HG03196 (cell line): ENCODE measurements around the gene ZNF775.

Experiments
- ATAC-seq: cut with Tn5 transposase; IDR thresholded peaks from one replicate; pipeline ENCODE4 v1.9.1; 2021; ENCODE audit not compliant: unreplicated experiment

ZNF775 gene

DNA sequence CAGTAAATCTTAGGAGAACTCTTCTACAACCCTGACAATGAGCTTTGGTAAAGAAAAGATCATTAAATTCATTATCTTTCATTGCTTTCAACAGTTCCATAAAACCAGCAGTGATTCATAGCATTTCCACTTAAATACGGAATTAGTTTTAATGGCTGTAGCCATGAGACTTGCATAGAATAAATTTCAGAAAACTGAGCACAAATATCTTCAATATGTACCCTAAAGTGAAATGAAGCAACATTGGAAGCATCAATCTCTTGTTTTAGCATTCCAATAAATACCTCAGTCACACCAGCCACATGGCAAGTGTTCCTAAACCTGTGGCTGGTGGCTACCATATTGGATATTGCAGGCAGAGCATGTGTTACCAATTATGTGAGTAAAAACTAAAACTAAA, 34.1 kb upstream of the ZNF775 start:
- ATAC-seq, result no peak

DNA sequence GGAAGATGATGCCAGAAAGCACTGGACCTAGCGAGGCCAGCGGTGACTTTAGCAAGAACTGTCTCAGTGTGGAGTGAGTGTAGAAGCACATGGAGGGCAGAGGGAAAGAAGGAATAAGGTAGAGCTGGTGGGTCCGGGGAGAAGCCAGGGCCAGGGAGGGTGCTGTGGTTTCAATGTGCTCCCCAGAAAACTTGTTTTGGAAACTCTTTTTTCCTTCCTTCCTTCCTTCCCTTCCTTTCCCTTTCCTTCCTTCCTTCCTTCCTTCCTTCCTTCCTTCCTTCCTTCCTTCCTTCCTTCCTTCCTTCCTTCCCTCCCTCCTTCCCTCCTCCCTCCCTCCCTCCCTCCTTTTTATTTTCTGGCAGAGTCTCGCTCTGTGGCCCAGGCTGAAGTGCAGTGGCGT, 32.2 kb upstream of the ZNF775 start:
- ATAC-seq, result no peak

DNA sequence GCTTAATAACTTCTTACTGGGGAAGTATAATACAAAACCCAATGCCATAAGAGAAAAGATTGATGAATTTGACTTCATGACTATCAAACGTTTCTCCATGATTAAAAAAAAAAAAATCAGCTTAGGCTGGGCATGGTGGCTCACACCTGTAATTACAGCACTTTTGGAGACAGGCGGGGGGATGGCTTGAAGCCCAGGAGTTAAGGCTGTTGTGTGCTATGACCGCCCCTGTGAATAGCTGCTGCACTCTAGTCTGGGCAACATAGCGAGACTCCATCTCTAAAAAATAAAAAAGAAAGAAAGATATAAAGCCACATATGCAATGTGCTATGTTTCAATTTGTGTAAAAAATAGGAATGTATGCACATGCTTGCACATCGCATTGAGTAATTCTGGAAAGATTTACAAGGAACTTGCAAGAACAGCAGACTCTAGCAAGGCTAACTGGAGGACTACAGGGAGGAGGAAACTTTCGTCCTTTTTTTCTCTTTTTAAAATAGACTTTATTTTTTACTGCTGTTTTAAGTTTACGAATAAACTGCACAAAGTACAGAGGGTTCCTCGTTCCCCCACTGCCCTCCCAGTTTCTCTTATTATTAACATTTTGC, 27.4 kb upstream of the ZNF775 start:
- ATAC-seq, result no peak

DNA sequence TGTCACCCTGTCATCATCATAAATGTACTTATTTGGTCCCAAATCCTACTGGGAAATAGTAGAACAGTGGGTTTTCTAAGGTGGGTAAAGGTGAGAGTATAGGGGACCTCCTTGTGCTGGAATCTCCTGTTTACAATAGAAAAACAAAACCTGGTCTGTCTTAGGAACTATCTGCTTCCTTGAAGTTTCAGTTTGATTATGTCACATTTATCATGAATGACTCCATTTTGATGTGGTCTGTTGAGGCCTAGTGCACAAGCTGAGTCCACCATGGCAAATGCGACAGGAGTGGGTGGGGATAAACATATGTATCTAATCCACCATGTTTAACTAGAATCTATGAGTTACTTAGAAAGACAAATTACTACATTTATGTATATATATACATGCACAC, 23.5 kb upstream of the ZNF775 start:
- no peak for ATAC-seq

DNA sequence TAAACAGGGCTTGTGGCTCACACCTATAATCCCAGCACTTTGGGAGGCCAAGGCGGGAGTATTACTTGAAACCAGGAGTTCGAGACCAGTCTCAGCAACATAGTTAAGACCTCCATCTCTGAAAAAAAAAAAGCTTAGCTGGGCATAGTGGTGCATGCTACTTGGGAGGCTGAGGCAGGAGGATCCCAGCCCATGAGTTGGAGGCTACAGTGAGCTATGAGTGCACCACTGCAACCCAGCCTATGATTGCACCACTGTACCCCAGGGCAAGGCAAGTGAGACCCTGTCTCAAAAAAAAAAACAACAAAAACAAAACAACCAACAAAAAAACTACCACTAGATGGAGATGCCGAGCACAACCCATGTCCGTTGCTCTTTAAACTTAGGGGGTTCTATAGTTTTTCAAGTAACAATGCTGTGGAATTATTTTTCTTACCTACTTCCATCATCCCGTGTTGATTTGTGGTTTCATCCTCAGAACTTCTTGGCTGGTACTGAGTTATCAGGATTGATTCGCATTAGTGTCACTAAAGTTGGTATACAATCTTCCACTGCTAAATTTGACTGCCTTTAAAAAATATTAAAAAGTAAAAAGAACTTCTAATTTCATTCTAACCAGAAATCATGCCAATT, 22.7 kb upstream of the ZNF775 start:
- no peak for ATAC-seq

DNA sequence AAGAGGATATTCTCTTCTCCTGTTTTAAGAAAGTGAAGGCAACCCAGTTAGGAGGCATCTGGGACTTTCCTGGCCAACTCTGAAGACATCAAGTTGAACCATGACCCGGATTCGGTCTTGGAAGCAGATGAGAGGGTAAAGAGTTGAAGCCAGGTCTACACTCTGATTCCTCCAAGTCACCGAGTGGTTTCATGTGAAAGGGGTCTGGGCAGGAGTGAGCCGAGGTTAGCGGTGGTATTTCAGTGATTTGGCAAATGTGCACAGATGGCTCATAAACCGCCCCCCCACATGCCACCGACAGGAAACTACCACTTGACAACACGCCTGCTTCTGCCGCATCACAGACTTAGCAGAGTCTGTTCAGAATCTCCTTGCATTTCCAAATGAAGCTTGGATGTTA, 21.9 kb upstream of the ZNF775 start:
- ATAC-seq, result peak; percentile 42

DNA sequence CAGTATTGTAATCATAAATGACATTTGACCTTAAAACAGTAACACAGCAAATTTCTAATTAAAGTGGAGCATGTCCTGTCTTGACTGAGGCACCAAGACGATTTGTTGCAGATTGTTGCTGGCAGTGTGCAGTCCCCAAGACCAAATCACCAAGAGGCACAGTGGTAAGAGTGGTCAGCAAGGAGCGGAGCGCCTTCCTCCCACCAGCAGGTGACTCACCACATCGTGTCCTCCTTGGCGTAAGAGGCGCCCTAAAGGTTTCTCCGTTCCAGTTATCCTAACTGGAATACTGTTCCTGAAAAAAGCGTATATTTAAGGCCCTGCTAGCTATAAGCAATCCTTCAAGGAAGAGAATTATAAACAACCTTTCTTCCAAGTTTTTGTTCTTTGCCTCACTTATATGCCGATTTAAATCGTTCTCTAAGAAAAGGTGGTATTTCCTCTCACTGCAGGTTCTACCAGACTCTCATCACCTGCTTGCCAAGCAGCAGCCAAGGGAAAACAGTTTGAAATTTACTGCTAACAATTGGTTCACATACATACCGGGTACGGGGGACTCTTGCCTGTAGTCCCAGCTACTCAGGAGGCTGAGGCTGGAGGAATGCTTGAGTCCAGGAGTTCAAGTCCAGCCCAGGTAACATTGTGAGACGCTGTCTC, 21.2 kb upstream of the ZNF775 start:
- ATAC-seq, result peak; percentile 19

DNA sequence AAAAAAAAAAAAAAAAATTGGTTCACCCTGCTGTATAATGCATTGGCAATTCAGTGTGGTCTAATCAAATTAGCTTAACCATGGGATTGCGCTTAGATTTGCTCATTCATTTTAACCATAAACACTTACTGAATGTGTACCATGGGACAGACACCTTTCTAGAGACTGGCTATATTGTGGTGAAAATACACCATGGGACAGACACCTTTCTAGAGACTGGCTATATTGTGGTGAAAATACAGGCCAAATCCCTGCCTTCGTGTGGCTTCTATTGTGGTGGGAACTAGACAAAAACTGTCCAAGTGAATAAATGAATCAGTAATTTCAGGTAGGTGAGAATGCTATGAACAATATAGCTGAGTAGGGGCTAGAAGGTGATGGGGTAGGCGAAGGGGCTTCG, 20.7 kb upstream of the ZNF775 start:
- ATAC-seq, result no peak

DNA sequence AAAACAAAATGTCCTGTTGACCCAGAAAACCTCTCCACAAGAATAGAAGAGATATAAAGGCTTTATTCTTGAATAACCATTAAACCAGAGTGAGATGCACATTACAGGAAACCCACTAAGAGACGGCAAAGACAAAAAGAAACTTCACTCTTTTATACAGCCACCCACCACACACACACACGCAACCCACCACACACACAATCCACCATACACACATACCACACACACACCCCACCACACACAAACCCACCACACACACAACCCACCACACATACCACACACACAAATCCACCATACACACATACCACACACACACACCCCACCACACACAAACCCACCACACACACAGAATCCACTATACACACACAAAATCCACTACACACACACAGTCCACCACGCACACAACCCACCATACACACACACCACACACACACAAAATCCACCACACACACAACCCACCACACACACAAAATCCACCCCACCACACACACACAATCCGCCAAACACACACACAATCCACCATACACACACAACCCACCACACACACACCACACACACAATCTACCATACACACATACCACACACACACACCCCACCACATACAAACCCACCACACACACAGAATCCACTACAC, 20.0 kb upstream of the ZNF775 start:
- ATAC-seq, result no peak

DNA sequence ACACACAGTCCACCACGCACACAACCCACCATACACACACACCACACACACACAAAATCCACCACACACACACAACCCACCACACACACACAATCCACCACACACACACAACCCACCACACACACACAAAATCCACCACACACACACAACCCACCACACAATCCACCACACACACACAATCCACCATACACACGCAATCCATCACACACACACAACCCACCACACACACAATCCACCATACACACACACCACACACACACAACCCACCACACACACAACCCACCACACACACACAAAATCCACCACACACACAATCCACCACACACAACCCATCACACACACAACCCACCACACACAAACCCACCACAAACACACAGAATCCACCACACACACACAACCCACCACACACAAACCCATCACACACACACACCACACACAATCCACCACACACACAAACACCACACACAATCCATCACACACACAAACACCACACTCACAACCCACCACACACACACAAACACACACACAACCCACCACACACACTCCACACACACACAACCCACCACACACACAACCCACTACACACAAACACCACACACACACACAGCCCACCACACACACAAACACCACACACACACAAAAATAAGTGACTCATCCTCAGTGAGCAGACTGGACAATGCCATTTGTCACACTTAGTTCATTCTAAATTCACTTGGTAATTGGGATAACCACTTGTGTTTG, 19.3 kb upstream of the ZNF775 start:
- ATAC-seq, result no peak

DNA sequence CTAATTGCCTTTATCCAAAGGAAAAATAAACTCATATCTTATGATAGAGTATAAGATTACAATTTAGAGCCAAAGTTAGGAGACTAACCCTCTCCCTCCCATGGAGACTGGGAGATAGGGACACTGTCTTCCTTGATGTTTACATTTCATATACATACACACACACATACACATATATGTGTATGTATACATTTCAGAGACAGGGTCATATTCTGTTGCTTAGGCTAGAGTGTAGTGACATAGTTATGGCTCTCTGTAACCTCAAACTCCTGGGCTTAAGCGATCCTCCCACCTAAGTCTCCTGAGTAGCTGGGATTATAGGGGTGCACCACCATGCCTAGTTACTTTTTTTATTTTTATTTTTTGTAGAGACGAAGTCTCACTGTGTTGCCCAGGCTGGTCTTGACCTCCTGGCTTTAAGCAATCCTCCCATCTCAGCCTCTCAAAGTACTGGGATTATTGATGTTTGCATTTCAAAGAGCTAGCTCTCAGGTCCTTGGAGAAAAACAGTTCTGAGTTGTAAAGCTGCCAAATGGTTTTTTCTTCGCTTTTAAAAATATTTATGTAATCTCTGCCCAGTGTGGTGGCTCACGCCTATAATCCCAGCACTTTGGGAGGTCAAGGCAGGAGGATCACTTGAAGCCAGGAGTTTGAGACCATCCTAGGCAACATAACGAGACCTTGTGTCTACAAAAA, 18.6 kb upstream of the ZNF775 start:
- no peak for ATAC-seq

DNA sequence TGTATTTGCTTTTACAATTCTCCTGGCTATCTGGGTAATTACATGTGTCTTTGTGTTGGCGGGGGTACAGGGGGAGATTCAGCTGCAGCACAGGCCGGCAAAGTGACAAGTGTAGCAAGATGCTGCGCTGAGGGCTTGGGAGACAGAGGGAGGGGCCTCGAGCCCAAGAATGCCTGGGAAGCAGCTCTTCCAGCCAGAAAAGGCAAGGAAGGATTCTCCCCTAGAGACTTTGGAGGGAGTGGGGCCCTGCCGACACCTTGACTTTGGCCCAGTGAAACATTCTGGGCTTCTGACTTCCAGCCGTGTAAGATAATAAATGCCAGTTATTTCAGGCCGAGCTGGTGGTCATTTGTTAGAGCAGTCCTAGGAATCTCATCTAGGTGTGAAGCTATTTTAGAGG, 17.7 kb upstream of the ZNF775 start:
- ATAC-seq, result no peak

DNA sequence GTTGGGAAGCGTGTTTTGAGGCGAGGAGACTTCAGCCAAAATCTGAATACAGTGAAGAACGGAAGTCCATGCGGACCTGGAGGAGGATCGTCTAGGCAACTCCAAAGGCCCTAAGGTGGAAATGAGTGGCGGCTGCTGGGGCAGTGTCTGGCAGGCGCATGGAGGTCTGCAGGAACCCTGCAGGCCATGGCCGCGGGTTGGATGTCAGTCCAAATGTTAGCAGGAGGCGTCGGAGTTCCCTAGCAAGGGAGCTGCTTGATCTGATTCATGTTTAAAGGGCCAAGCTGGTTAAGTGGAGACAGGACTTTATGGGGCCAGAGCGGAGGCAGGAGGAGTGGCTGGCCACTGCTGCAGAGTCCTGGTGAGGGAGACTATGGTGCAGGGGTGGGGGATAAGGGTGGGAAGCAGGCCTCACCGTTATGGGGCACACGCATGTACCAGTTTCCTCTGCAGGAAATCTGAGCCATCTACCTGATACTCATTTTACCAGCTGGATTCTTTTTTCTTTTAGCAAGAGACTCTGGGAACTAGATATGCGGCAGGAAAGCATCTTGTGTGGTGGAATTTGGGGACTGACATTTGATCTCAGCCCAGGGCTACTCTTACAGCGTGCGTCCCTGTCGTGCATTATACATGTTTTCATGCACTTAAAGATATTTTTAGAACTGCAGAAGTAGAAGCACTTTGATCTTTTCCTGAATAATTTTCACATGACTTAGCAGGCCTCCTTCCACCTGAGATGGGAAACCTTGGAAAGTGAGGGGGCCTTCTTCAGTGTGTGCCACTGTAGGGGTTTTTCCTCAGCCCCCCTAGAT, 17.1 kb upstream of the ZNF775 start:
- no peak for ATAC-seq

DNA sequence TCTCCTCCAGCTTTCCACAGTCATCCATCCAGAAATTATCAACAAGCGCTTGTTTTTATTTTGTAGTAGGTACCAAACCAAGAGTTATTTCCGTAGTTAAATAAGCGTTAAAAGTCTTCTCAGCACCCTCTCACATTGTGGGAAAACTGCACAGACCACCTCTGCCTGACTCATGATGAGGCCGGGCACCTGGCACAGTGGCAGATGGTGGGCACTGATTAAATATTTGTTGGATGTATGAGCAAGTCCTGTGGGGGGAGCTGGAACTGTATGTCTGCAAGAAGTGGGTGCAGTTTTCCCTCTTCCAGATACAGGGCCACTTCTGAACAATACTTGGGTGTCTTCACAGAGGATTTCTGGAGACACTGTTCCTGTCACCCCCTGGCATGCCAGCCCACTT, 15.8 kb upstream of the ZNF775 start:
- ATAC-seq, result no peak

DNA sequence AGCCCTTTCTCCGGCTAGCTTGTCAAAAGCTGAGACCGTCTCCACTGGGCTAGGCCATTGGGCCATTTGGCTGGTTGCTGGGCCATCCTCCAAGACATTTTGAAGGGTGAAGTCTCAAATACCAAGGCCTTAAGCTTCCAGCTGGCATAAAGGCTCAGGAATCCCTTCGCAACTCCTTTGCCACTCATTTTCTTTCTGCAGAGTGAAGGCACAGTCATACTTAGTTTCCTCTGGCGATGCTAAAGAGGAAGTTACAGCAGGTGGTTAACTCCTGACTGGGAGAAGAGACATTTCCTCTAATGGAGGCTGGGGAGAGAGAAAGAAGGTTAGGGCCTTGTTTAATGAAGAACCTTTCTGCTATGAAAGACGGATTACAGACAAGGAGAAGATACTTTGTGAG, 15.3 kb upstream of the ZNF775 start:
- ATAC-seq, result no peak

DNA sequence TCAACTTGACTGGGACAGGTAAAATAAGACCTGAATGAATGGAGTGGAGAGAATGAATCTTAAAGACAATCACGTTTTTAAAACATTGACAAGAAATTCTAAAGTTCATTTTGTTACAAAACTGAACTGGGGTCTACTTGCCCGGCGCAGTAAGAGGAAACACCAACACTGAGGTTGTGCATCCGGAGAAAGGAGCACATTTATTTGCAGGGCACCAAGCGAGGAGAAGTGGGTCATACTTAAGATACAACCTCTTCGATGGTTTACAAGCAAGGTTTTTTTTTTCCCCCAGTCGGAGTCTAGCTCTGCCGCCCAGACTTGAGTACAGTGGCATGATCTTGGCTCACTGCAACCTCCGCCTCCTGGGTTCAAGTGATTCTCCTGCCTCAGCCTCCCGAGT, 13.9 kb upstream of the ZNF775 start:
- ATAC-seq, result no peak

DNA sequence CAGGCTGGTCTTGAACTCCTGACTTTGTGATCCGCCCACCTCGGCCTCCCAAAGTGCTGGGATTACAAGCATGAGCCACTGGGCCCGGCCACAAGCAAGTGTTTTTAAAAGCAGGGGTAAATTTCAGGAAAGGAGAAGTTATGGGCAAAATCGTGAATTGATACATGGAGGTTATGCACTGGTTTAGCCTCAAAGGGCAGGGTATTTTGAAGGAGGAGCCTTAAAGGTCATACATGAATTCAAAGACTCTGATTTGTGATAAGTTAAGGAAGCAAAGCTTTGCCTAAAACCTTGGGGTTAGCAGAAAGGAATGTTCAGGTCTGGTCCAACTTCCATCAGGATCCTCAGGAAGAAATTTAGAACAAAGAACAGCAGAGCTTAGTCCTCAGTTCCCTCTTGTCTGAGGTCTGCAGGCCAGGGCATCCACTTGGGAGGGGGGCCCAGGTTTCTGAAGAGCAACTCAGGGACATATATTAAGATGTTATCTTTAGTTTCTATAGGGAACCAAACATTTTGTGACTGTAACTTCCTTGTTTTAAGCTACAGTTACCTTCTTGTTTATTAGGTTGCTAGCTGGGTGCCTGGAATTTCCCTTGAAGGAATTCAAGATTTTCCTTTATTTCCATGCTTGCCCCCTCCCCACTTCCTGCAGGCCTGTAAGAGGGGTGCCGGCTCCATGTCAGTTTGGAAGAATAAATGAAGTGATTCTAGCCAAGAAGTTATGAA, 13.3 kb upstream of the ZNF775 start:
- ATAC-seq, result no peak

DNA sequence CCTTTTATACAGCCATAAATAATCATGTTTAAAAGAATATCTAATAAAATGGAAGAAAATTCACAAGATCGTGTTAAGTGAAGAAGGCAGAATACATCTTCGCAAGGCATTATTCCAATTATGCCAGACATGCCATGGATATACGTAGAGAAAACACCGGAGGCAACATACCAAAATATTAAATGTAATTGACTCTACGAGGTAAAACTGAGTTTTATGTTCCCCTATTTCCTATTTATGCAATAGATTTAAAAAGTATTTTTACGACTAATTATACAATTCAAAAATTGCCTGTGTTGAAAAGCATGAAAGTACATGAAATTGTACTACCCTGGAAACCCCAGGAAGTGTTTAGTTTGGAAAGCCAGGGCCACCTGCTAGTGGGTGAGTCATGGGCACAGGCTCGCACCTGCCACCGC, 11.4 kb upstream of the ZNF775 start:
- ATAC-seq, result no peak

DNA sequence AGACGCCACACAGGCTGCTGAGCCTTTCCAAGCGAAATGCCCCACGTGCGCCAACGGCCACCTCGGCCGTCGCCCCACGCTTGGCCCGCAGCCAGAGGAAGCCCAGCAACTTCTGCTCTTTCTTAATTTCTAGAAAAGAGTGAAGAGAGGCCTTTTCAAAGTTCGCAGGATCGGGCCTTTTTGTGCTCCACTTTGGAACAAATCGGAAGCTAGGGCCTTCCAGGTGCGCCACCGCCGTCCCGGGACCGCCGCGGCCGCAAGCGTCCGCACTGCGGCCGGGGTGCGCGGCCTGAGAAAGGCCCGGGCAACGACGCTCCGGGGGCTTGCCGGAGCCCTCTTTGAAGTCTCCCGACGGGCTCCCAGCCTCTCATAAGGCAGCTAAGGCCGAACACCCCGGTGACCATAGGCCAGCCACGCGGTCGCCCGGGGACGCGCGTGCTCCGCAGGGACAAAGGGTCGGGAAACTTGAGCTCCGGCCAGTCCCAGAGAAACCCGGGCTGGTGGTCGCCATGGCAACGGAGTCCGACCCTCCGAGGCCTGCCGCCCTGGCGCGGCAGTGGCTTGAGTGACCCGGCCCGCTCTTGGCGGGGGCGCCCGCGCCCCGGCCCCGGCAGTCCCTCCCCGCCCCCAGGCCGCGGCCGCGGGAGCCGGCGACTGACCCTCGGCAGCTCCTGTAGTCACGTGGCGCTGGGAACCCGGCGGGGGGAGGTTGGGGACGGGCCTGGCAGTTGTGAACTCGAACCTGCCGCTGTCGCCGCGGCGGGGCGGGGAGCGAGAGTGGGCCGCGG, 10.8 kb upstream of the ZNF775 start, which contains the start of gene REPIN1:
REPIN1 (plus strand) TSS at position 727 of the 788 bp plus-strand sequence. CDS start 890 bp downstream, outside the sequence.
- peak; percentile 42 for ATAC-seq
